ENCODE measurements around the gene FBXW5.

The FBXW5 gene

DNA sequence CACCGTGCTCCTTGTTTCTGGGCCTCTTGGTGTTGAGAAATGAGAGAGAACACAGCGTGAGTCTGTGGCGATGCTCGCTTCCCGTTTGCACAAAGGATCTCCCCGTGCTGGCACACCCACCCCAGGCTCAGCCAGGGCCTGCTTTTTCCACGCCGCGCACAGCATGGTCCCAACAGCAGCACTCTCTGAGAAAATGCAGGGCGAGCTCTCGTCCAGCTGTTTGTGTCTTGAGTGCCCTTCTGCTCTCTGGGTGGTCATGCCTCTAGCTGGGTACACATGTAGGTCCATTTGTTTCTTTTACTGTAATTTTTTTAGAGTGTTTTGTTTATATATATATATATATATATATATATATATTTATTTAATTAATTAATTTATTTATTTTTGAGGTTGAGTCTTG, 26.6 kb downstream of the FBXW5 start:
- TF ChIP-seq YY1 (IDR thresholded peaks at IDR 0.05; ENCODE audit: insufficient read depth, insufficient read length), result no peak
- TF ChIP-seq ZNF274 (IDR thresholded peaks at IDR 0.05; ENCODE audit: low read depth, low read length), result no peak
- no peak for TF ChIP-seq SUZ12 (IDR thresholded peaks at IDR 0.05; ENCODE audit: extremely low read depth, insufficient read depth, insufficient read length)
- no peak overlapping the region for H3K4me3 ChIP-seq (ENCODE audit: insufficient read length, low read depth)
- H3K9me3 ChIP-seq (ENCODE audit: insufficient read depth, low read length), result no peaks in the 10 kb centered on the region
- H3K9ac ChIP-seq (ENCODE audit: insufficient read length, low read depth), result no peak overlapping the region
- H3K36me3 ChIP-seq (ENCODE audit: insufficient read depth, insufficient read length, low read length), result peaks cover 78% of the 10 kb centered on the region
- H3K4me1 ChIP-seq (ENCODE audit: insufficient read depth, insufficient read length), result peaks cover 7% of the 10 kb centered on the region
- no peaks in the 10 kb centered on the region for H3K27me3 ChIP-seq (ENCODE audit: insufficient read depth, insufficient read length)
- no peak for DNase-seq (ENCODE audit: low read depth, low spot score)

DNA sequence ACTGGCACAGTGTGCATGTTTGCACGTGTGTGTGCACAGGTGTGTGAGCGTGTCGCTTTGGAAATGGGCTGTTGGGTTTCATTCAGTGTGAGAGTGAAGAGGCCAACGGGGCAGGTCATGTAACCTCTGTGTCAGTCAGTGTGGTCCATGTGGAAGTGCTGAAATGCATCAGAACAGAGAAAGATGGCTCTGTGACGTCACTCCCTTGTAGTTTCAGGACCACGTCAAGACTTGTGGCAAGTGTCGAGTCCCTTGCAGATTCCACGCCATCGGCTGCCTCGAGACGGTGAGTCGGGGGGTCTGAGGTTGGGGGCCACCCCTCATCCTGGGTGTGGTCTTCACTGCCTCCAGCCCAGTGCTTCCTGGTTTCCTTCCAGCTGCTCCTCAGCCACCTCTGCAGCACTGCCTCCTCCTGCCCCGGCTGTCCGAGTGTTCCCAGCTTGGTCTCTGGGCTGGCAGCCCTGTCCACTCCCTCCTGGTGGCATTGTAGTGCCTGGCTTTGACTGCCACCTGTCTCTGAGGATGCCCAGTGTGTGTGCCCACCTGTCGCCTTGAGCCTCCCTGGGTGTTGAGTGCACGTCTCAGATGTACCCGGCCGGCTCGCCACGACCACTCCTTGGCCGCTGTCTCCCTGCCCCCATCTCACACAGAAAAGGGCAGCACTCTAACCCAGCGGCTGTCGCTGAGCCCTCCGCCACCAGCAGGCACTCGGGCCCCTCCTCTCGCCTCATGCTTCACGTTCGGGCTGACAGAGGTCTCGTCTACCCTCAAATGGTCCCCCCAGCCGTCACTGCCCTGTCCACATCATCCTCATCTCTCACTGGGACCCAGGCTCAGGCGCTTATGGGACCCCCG, 28.0 kb downstream of the FBXW5 start:
- Histone ChIP-seq H3K9me3 (ENCODE audit: insufficient read depth, low read length) (no peaks in the 10 kb centered on the region), H3K9ac (ENCODE audit: insufficient read length, low read depth) (no peak overlapping the region), H3K4me3 (ENCODE audit: insufficient read length, low read depth) (no peak overlapping the region), H3K4me1 (ENCODE audit: insufficient read depth, insufficient read length) (peaks cover 7% of the 10 kb centered on the region), H3K27me3 (ENCODE audit: insufficient read depth, insufficient read length) (no peaks in the 10 kb centered on the region), H3K36me3 (ENCODE audit: insufficient read depth, insufficient read length, low read length) (peaks cover 70% of the 10 kb centered on the region)
- no peak for TF ChIP-seq ZNF274 (IDR thresholded peaks at IDR 0.05; ENCODE audit: low read depth, low read length)
- no peak for TF ChIP-seq SUZ12 (IDR thresholded peaks at IDR 0.05; ENCODE audit: extremely low read depth, insufficient read depth, insufficient read length)
- TF ChIP-seq YY1 (IDR thresholded peaks at IDR 0.05; ENCODE audit: insufficient read depth, insufficient read length), result no peak
- DNase-seq (ENCODE audit: low read depth, low spot score), result no peak

GRCh38 chr9:136915632-136916329, 28.8 kb downstream of the FBXW5 start:
- peaks cover 69% of the 10 kb centered on the region for H3K36me3 ChIP-seq (ENCODE audit: insufficient read depth, insufficient read length, low read length)
- no peaks in the 10 kb centered on the region for H3K27me3 ChIP-seq (ENCODE audit: insufficient read depth, insufficient read length)
- no peak for DNase-seq (ENCODE audit: low read depth, low spot score)

GRCh38 chr9:136913701-136914438, 30.7 kb downstream of the FBXW5 start:
- TF ChIP-seq SUZ12 (IDR thresholded peaks at IDR 0.05; ENCODE audit: extremely low read depth, insufficient read depth, insufficient read length) (no peak), YY1 (IDR thresholded peaks at IDR 0.05; ENCODE audit: insufficient read depth, insufficient read length) (no peak), ZNF274 (IDR thresholded peaks at IDR 0.05; ENCODE audit: low read depth, low read length) (no peak)
- Histone ChIP-seq H3K4me3 (ENCODE audit: insufficient read length, low read depth) (no peak overlapping the region), H3K9ac (ENCODE audit: insufficient read length, low read depth) (no peak overlapping the region), H3K27me3 (ENCODE audit: insufficient read depth, insufficient read length) (no peaks in the 10 kb centered on the region), H3K4me1 (ENCODE audit: insufficient read depth, insufficient read length) (peaks cover 2% of the 10 kb centered on the region), H3K9me3 (ENCODE audit: insufficient read depth, low read length) (no peaks in the 10 kb centered on the region), H3K36me3 (ENCODE audit: insufficient read depth, insufficient read length, low read length) (peaks cover 74% of the 10 kb centered on the region)
- DNase-seq (ENCODE audit: low read depth, low spot score), result no peak

More at GRCh38 chr9:136915632-136916329, 28.8 kb downstream of the FBXW5 start:
- TF ChIP-seq ZNF274 (IDR thresholded peaks at IDR 0.05; ENCODE audit: low read depth, low read length) (no peak), SUZ12 (IDR thresholded peaks at IDR 0.05; ENCODE audit: extremely low read depth, insufficient read depth, insufficient read length) (no peak), YY1 (IDR thresholded peaks at IDR 0.05; ENCODE audit: insufficient read depth, insufficient read length) (no peak)
- Histone ChIP-seq H3K9me3 (ENCODE audit: insufficient read depth, low read length) (no peaks in the 10 kb centered on the region), H3K9ac (ENCODE audit: insufficient read length, low read depth) (no peak overlapping the region), H3K4me3 (ENCODE audit: insufficient read length, low read depth) (no peak overlapping the region), H3K4me1 (ENCODE audit: insufficient read depth, insufficient read length) (peaks cover 3% of the 10 kb centered on the region)

- Histone ChIP-seq H3K27me3 (ENCODE audit: insufficient read depth, insufficient read length) (no peaks in the 10 kb centered on the region), H3K4me1 (ENCODE audit: insufficient read depth, insufficient read length) (peaks cover 2% of the 10 kb centered on the region), H3K9ac (ENCODE audit: insufficient read length, low read depth) (no peak overlapping the region), H3K4me3 (ENCODE audit: insufficient read length, low read depth) (no peak overlapping the region), H3K36me3 (ENCODE audit: insufficient read depth, insufficient read length, low read length) (peaks cover 78% of the 10 kb centered on the region), H3K9me3 (ENCODE audit: insufficient read depth, low read length) (no peaks in the 10 kb centered on the region)
- TF ChIP-seq YY1 (IDR thresholded peaks at IDR 0.05; ENCODE audit: insufficient read depth, insufficient read length) (no peak), SUZ12 (IDR thresholded peaks at IDR 0.05; ENCODE audit: extremely low read depth, insufficient read depth, insufficient read length) (no peak), ZNF274 (IDR thresholded peaks at IDR 0.05; ENCODE audit: low read depth, low read length) (no peak)
- no peak for DNase-seq (ENCODE audit: low read depth, low spot score)
Observed at GRCh38 chr9:136910901-136911245, 33.7 kb downstream of the FBXW5 start.

- peaks cover 2% of the 10 kb centered on the region for H3K4me1 ChIP-seq (ENCODE audit: insufficient read depth, insufficient read length)
- no peaks in the 10 kb centered on the region for H3K27me3 ChIP-seq (ENCODE audit: insufficient read depth, insufficient read length)
- no peak overlapping the region for H3K9ac ChIP-seq (ENCODE audit: insufficient read length, low read depth)
- no peak overlapping the region for H3K4me3 ChIP-seq (ENCODE audit: insufficient read length, low read depth)
- H3K9me3 ChIP-seq (ENCODE audit: insufficient read depth, low read length), result no peaks in the 10 kb centered on the region
- H3K36me3 ChIP-seq (ENCODE audit: insufficient read depth, insufficient read length, low read length), result peaks cover 77% of the 10 kb centered on the region
- TF ChIP-seq SUZ12 (IDR thresholded peaks at IDR 0.05; ENCODE audit: extremely low read depth, insufficient read depth, insufficient read length) (no peak), ZNF274 (IDR thresholded peaks at IDR 0.05; ENCODE audit: low read depth, low read length) (no peak), YY1 (IDR thresholded peaks at IDR 0.05; ENCODE audit: insufficient read depth, insufficient read length) (no peak)
- DNase-seq (ENCODE audit: low read depth, low spot score), result no peak
Observed at GRCh38 chr9:136910197-136910900, 34.2 kb downstream of the FBXW5 start.
